Measurements from ENCODE around the gene ALKBH7. TPM values are rescaled to one million over a fixed set of nuclear protein-coding genes. Genes with fewer than 3 reads are reported as not detected.

The ALKBH7 gene
- total and polyA plus RNA-seq, 10 of the 15 experiments (the other 5 are each of a cell fraction or from before 2014, with no cell fraction given) = 0.31 to 82.5 (median 37.6) TPM

- no peak for TF ChIP-seq BCLAF1 (IDR thresholded peaks at IDR 0.05)
- no peak for TF ChIP-seq PKNOX1 (IDR thresholded peaks at IDR 0.05)
- no peak for TF ChIP-seq NKRF (conservative IDR thresholded peaks at IDR 0.05)
- TF ChIP-seq NFIC (IDR thresholded peaks at IDR 0.05; ENCODE audit: low read depth, low read length) = no peak
- no peak for TF ChIP-seq CEBPB (IDR thresholded peaks at IDR 0.05; ENCODE audit: borderline replicate concordance in 1 of 2, low read depth in 2 of 2, low read length in 2 of 2)
- no peak for TF ChIP-seq NFYB (IDR thresholded peaks at IDR 0.05; ENCODE audit: insufficient read depth, low read depth, low read length)
- TF ChIP-seq PAX8 (IDR thresholded peaks at IDR 0.05) = no peak
- TF ChIP-seq POLR2A (IDR thresholded peaks at IDR 0.05; ENCODE audit: low read depth, low read length) = no peak
- no peak for TF ChIP-seq RFX5 (IDR thresholded peaks at IDR 0.05; ENCODE audit: low read depth, low read length)
These were observed 15.4 kb upstream of the ALKBH7 start (continued) for GRCh38 chr19:6357174-6357573.

Measured in GM12878 (cell line).